ENCODE measurements around the gene PLAAT5. TPM values are rescaled to one million over a fixed set of nuclear protein-coding genes. Genes with fewer than 3 reads are reported as not detected.

The PLAAT5 gene
- total RNA-seq, 1 experiment from 2014 or later = not detected

- no TSS peak for BruUV-seq (replicated peaks)
- Histone ChIP-seq H3K4me3 (replicated peaks in 1 of 2; ENCODE audit: low read depth in 1 of 2, low read length in 2 of 2) (no peak overlapping the region), H4K20me1 (ENCODE audit: insufficient read depth) (no peaks in the 10 kb centered on the region), H3K79me2 (ENCODE audit: insufficient read depth, low read length) (no peaks in the 10 kb centered on the region), H3K9me2 (ENCODE audit: insufficient read depth) (no peaks in the 10 kb centered on the region), H3K4me1 (ENCODE audit: control insufficient read depth in 1 of 2, insufficient read depth in 2 of 2, low read length in 2 of 2) (no peaks in the 10 kb centered on the region), H3K36me3 (ENCODE audit: control insufficient read depth in 1 of 2, insufficient read depth in 2 of 2, low read length in 2 of 2) (no peaks in the 10 kb centered on the region), H2AFZ (ENCODE audit: low read depth, low read length, poor library complexity, severe bottlenecking) (no peak overlapping the region), H3K27me3 (ENCODE audit: insufficient read depth, low read length) (no peaks in the 10 kb centered on the region), H3K9me3 (ENCODE audit: control insufficient read depth in 1 of 2, insufficient read depth in 1 of 2, low read depth in 1 of 2, low read length in 2 of 2) (0 out of 4 replicates have a peak, but pooled peaks cover 0 to 5% of the 10 kb centered on the region in 2 experiments), H3K4me2 (ENCODE audit: low read length) (no peak overlapping the region), H3K27ac (ENCODE audit: low read depth, low read length) (no peak overlapping the region), H3K9ac (ENCODE audit: low read length) (no peak overlapping the region)
- RAD21 ChIA-PET (ENCODE audit: low non-redundant PET in 1 of 2, low total read pairs in 2 of 2, uncharacterized antibody in 2 of 2, unreplicated experiment in 2 of 2) = no interaction called here
- ATAC-seq = no peak
- DNase-seq (ENCODE audit: low read depth, low spot score) = no peak
- POLR2A ChIA-PET = no interaction called here
- TF ChIP-seq TCF7L2 (IDR thresholded peaks at IDR 0.05; ENCODE audit: borderline replicate concordance, extremely low read depth, insufficient read depth, insufficient read length) (no peak), EGR1 (IDR thresholded peaks at IDR 0.05; ENCODE audit: low read depth) (no peak), YY1 (IDR thresholded peaks at IDR 0.05; ENCODE audit: extremely low read depth, insufficient replicate concordance, low read depth, low read length) (no peak), FOSL1 (IDR thresholded peaks at IDR 0.05; ENCODE audit: low read depth) (no peak), SP1 (IDR thresholded peaks at IDR 0.05; ENCODE audit: low read depth) (no peak)
- CTCF ChIA-PET = interaction anchor here (4.0 kb wide), 1 partner anchor 11 kb away, joined by 18 read pairs; no protein-coding TSS in a partner anchor
- intact Hi-C loops (cut with micrococcal nuclease) = no loop called here
Observed at GRCh38 chr11:63489879-63490278, 1.1 kb downstream of the PLAAT5 start.

- ATAC-seq (no peak), DNase-seq (ENCODE audit: low read depth, low spot score) (no peak)
- Histone ChIP-seq H3K9me2 (ENCODE audit: insufficient read depth) (no peaks in the 10 kb centered on the region), H4K20me1 (ENCODE audit: insufficient read depth) (no peaks in the 10 kb centered on the region), H3K27me3 (ENCODE audit: insufficient read depth, low read length) (no peaks in the 10 kb centered on the region), H3K4me2 (ENCODE audit: low read length) (no peak overlapping the region), H3K9ac (ENCODE audit: low read length) (no peak overlapping the region), H2AFZ (ENCODE audit: low read depth, low read length, poor library complexity, severe bottlenecking) (no peak overlapping the region), H3K36me3 (ENCODE audit: control insufficient read depth in 1 of 2, insufficient read depth in 2 of 2, low read length in 2 of 2) (no peaks in the 10 kb centered on the region), H3K79me2 (ENCODE audit: insufficient read depth, low read length) (no peaks in the 10 kb centered on the region), H3K4me3 (replicated peaks in 1 of 2; ENCODE audit: low read depth in 1 of 2, low read length in 2 of 2) (no peak overlapping the region), H3K9me3 (ENCODE audit: control insufficient read depth in 1 of 2, insufficient read depth in 1 of 2, low read depth in 1 of 2, low read length in 2 of 2) (0 out of 4 replicates have a peak, but pooled peaks cover 0 to 5% of the 10 kb centered on the region in 2 experiments), H3K4me1 (ENCODE audit: control insufficient read depth in 1 of 2, insufficient read depth in 2 of 2, low read length in 2 of 2) (no peaks in the 10 kb centered on the region), H3K27ac (ENCODE audit: low read depth, low read length) (no peak overlapping the region)
- intact Hi-C loops (cut with micrococcal nuclease) = no loop called here
- ChIA-PET CTCF (interaction anchor here (4.0 kb wide), 1 partner anchor 9 kb away, joined by 18 read pairs; no protein-coding TSS in a partner anchor), POLR2A (no interaction called here), RAD21 (ENCODE audit: low non-redundant PET in 1 of 2, low total read pairs in 2 of 2, uncharacterized antibody in 2 of 2, unreplicated experiment in 2 of 2) (no interaction called here)
- TF ChIP-seq EZH2 (IDR thresholded peaks at IDR 0.05) (no peak), SP1 (IDR thresholded peaks at IDR 0.05; ENCODE audit: low read depth) (no peak), RAD21 (IDR thresholded peaks at IDR 0.05; ENCODE audit: low read depth) (no peak), FOSL1 (IDR thresholded peaks at IDR 0.05; ENCODE audit: low read depth) (no peak), CEBPB (IDR thresholded peaks at IDR 0.05; ENCODE audit: low read depth) (no peak), ZNF274 (IDR thresholded peaks at IDR 0.05; ENCODE audit: low read depth, low read length) (no peak), SIN3A (IDR thresholded peaks at IDR 0.05; ENCODE audit: low read depth) (no peak)
- TF ChIP-seq, protein P1, sequence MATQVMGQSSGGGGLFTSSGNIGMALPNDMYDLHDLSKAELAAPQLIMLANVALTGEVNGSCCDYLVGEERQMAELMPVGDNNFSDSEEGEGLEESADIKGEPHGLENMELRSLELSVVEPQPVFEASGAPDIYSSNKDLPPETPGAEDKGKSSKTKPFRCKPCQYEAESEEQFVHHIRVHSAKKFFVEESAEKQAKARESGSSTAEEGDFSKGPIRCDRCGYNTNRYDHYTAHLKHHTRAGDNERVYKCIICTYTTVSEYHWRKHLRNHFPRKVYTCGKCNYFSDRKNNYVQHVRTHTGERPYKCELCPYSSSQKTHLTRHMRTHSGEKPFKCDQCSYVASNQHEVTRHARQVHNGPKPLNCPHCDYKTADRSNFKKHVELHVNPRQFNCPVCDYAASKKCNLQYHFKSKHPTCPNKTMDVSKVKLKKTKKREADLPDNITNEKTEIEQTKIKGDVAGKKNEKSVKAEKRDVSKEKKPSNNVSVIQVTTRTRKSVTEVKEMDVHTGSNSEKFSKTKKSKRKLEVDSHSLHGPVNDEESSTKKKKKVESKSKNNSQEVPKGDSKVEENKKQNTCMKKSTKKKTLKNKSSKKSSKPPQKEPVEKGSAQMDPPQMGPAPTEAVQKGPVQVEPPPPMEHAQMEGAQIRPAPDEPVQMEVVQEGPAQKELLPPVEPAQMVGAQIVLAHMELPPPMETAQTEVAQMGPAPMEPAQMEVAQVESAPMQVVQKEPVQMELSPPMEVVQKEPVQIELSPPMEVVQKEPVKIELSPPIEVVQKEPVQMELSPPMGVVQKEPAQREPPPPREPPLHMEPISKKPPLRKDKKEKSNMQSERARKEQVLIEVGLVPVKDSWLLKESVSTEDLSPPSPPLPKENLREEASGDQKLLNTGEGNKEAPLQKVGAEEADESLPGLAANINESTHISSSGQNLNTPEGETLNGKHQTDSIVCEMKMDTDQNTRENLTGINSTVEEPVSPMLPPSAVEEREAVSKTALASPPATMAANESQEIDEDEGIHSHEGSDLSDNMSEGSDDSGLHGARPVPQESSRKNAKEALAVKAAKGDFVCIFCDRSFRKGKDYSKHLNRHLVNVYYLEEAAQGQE (IDR thresholded peaks at IDR 0.05; ENCODE audit: low read depth) = no peak
- BruUV-seq (replicated peaks) = no TSS peak
Observed at GRCh38 chr11:63488789-63489188, 2.2 kb downstream of the PLAAT5 start.

Data from HCT116 (cell line).